NOMO-1 (cell line): ENCODE measurements around the gene THBS3.
"Not testable (repeated sequence)": the region's sequence is repeated elsewhere in the genome, so short reads cannot be mapped to it uniquely, and the experiment has no call there.

ENCODE experiments used
- DNase-seq, 2 experiments: peaks; one replicate each; lab custom pipeline; 2025; ENCODE audit not compliant: unreplicated experiment in 2 of 2; lab: John Stamatoyannopoulos, UW

The THBS3 gene

DNA sequence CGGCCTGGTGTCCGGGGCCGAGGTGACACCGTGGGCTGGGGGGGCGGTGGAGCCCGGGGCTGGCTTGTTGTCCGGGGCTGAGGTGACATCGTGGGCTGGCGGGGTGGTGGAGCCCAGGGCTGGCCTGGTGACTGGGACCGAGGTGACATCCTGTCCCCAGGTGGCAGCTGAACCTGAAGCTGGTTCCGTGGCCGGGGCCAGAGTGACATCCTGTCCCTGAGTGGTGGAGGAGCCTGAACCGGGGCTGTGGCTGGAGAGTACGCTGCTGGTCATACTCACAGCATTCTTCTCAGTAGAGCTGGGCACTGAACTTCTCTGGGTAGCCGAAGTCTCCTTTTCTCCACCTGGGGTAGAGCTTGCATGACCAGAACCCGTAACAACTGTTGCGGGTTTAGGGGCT is 15.8 kb downstream of the THBS3 start:
- DNase-seq: no peak

GRCh38 chr1:155189926-155190325 is 17.8 kb downstream of the THBS3 start:
- DNase-seq: not testable (repeated sequence)

DNA sequence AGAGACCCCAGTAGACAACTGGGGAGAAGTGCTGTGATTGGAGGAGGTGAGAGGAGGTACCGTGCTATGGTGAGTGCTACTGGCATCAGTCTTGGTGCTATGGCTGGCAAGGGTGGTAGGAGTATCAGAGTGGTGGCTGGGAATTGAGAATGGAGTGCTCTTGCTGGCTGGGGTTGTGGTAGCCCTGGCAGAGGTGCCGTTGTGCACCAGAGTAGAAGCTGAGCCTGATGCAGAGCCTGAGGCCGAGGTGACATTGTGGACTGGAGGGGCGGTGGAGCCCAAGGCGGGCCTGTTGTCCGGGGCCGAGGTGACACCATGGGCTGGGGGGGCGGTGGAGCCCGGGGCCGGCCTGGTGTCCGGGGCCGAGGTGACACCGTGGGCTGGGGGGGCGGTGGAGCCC is 19.4 kb downstream of the THBS3 start:
- DNase-seq: no peak

GRCh38 chr1:155187456-155187891 is 20.2 kb downstream of the THBS3 start:
- no peak for DNase-seq

- no peak for DNase-seq
Observed at GRCh38 chr1:155186794-155187455, 20.8 kb downstream of the THBS3 start.

DNA sequence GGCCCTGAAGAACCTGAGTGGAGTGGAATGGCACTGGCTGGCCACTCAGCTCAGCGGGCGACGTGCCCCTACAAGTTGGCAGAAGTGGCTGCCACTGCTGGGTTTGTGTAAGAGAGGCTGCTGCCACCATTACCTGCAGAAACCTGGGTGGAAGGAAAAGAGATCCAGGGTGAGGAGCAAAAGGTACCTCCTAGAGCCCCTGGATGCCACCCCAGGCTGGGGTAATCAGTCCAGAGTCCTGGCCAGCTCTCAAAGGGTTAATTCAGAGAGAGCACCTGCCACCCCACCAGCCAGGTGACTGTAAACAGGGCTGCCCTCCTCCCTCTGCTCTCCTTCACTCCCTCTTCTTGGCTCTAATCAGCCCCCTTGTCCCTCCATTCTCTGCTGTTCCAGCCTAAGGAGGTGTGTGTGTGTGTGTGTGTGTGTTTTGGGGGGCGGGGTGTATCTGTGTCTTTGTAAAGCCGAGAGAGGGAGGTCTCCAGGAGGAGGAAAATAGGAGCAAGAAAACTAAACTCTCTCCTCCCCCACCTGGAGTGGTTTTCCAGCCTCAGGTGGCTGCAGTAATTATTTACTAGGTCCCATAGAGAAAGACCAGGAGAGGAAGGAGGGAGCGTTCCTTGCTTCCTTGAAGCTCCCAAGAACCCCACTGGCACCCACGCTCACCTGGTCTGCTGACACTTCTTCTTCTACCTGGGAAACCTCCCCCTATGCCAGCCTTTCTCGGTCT is 21.5 kb downstream of the THBS3 start:
- DNase-seq: no peak

DNA sequence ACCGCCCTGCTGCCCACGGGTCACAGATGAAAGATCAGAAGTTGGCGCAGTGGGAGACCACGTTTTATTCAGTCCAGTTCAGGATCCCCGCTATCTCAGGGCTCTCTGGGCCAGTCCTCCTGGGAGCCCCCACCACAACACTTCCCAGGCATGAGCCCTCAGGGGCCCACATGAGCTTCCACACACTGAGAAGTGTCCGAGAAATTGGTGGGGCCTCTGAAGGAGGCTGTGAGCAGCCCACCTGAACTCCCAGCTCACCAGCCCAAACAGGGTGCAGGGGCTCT is 22.0 kb downstream of the THBS3 start:
- DNase-seq: no peak

- peak; percentile 88 for DNase-seq
Observed at GRCh38 chr1:155184835-155185782, 22.6 kb downstream of the THBS3 start.

GRCh38 chr1:155184351-155184811 is 23.3 kb downstream of the THBS3 start:
- DNase-seq: no peak

- no peak for DNase-seq
Observed at GRCh38 chr1:155183775-155184221, 23.9 kb downstream of the THBS3 start.

GRCh38 chr1:155182052-155182550 is 25.6 kb downstream of the THBS3 start:
- DNase-seq: no peak

GRCh38 chr1:155181371-155182051 is 26.2 kb downstream of the THBS3 start:
- no peak for DNase-seq

DNA sequence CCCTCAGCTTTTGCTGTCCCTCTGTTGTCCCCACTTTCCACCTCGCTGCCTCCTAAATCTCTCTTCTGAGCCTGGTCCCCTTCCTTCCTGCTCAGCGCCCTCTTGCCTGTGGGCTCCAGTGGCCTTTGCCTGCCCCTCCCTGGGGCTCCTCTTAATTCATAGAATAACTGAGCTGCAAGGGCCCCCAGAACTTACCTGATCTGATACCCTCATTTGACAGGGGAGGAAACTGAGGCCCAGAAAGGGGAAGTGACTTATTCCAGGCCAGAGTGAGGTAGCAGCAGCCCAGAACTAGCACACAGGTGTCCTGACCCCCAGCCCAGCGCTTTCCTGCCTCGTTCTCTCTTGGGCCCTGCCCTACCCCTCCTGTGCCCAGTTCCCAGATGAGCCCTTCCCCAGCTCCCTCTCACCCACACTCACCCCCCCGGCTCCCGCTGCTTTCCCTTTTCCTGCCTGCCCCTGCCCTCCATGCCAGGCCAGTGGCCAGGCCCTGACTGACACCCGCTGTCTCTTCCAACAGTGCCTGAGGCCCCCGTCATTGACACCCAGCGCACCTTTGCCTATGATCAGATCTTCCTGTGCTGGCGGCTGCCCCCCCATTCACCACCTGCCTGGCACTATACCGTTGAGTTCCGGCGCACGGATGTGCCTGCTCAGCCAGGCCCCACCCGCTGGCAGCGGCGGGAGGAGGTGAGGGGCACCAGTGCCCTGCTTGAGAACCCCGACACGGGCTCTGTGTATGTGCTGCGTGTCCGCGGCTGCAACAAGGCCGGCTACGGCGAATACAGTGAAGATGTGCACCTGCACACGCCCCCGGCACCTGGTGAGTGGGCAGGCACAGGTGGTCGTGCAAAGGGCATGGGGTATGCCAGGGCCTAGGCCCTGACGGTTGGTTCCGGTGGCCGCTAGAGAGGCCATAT is 28.3 kb downstream of the THBS3 start:
- DNase-seq: no peak

DNA sequence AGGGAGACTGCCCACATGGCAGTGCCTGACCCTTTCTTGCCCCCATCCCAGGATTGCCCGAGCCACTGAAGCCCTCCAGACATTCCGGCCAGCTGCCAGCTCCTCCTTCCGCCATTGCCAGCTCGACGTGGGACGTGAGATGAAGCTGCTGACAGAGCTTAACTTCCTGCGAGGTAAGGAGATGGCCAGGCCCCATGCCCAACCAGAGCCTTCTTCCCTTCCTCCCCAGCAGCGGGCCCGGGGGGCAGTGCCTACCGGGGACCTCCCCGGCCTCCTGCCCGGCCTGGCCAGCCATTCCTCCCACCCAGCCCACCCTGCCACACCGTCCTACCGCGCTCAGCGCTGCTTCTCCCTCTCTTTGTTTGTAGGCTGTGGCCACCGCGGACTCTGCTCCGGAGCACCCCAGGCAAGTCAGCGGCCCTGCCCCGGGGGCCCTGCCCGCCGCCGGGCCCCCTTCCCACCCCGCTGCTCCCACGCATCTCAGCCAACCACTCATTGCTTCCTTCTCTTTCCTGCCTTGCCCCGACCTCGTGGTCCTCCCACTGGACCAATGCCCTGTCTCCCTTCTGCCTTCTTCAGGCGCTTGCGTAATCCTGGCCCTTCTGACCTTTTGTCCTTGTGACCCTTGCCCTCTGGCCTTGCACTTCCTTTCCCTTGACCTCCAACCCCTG is 29.1 kb downstream of the THBS3 start:
- peak; percentile 53 to 54 for DNase-seq

DNA sequence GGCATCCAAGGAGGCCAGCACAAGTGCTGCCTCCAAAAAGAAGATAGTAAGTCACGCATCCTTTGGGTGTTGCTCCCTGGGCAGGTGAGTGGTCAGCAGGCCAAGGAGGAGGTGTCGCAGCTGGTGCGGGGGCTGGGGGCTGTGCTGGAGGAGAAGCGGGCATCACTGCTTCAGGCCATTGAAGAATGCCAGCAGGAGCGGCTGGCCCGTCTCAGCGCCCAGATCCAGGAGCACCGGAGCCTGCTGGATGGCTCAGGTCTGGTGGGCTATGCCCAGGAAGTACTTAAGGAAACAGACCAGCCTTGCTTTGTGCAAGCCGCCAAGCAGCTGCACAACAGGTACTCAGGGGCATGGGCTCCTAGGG is 29.8 kb downstream of the THBS3 start:
- DNase-seq: no peak

- DNase-seq: no peak
Observed at GRCh38 chr1:155177192-155177917, 30.3 kb downstream of the THBS3 start.

DNA sequence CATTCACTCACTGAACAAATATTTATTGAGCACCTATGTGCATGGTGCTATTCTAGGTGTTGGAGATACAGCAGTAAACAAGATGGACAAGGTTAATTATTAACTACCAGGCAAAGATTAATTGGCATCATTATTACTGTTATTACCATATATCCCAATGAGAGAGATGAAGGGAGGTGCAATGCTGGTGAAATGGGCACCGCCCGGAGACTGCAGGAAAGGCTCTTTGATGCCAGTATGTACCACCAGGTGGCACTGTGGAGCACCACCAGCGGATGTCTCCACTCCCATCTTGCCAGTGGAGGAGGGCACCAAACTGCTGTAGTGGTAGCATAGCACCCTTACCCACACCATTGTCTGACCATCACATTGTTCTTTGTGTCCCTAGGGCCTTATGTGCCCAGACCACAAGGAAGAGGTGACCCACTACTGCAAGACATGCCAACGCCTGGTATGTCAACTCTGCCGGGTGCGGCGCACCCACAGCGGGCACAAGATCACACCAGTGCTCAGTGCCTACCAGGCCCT is 31.1 kb downstream of the THBS3 start:
- DNase-seq: peak; percentile 46 to 69

DNA sequence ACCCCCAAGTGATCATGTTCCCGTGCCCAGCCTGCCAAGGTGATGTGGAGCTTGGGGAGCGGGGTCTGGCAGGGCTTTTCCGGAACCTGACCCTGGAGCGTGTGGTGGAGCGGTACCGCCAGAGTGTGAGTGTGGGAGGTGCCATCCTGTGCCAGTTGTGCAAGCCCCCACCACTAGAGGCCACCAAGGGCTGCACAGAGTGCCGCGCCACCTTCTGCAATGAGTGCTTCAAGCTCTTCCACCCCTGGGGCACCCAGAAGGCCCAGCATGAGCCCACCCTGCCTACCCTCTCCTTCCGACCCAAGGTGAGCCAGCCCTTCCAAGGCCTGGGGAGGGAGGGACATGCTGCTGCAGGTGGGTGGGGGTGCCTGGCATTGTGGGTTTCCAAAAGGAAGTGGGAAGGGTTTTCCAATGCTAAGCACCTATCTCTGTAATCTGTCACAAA is 31.7 kb downstream of the THBS3 start:
- no peak for DNase-seq
